ENCODE data around the gene SCUBE3.

SCUBE3 gene

GRCh38 chr6:35283361-35283760 is 69.6 kb downstream of the SCUBE3 start:
- TF ChIP-seq, protein P1, sequence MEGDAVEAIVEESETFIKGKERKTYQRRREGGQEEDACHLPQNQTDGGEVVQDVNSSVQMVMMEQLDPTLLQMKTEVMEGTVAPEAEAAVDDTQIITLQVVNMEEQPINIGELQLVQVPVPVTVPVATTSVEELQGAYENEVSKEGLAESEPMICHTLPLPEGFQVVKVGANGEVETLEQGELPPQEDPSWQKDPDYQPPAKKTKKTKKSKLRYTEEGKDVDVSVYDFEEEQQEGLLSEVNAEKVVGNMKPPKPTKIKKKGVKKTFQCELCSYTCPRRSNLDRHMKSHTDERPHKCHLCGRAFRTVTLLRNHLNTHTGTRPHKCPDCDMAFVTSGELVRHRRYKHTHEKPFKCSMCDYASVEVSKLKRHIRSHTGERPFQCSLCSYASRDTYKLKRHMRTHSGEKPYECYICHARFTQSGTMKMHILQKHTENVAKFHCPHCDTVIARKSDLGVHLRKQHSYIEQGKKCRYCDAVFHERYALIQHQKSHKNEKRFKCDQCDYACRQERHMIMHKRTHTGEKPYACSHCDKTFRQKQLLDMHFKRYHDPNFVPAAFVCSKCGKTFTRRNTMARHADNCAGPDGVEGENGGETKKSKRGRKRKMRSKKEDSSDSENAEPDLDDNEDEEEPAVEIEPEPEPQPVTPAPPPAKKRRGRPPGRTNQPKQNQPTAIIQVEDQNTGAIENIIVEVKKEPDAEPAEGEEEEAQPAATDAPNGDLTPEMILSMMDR (IDR thresholded peaks at IDR 0.05; ENCODE audit: low read depth, low read length): no peak
- no peak for DNase-seq (ENCODE audit: low read depth in 2 of 2)
- no peak overlapping the region for H3K4me3 ChIP-seq (replicated peaks in 1 of 2; ENCODE audit: low read depth in 2 of 2, low read length in 2 of 2)

DNA sequence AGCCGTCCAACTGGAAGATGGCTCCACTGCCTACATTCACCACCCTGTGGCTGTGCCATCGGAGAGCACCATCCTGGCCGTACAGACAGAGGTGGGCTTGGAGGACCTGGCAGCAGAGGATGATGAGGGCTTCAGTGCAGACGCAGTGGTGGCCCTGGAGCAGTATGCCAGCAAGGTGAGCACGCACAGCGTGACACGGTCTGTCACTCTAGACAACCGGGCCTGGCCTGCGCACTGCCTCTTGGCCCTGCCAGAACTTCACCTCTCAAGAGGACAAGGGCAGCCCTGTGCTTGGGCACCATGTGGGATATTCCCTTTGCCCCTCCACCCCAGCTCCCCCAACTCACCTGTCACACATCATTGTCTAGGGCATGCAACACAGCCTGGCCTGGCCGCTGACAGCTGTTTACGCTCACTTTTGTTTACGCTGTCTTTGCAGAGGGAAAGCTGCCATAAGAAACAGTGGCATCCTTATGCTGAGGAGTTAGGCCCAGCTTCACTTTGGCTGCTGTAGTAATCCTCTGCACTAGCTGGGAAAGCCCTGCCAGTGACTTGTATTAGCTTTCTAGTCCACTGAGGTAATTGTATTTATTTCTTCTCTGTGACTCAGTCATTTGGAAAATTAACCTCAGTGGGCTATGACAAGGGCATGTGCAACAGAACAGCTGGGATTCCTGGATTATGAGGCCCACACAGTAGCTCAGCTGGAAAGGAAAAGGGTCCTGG is 74.1 kb downstream of the SCUBE3 start:
- TF ChIP-seq, protein P1 (IDR thresholded peaks at IDR 0.05; ENCODE audit: low read depth, low read length): no peak
- no peak for DNase-seq (ENCODE audit: low read depth in 2 of 2)
- no peak overlapping the region for H3K4me3 ChIP-seq (replicated peaks in 1 of 2; ENCODE audit: low read depth in 2 of 2, low read length in 2 of 2)

DNA sequence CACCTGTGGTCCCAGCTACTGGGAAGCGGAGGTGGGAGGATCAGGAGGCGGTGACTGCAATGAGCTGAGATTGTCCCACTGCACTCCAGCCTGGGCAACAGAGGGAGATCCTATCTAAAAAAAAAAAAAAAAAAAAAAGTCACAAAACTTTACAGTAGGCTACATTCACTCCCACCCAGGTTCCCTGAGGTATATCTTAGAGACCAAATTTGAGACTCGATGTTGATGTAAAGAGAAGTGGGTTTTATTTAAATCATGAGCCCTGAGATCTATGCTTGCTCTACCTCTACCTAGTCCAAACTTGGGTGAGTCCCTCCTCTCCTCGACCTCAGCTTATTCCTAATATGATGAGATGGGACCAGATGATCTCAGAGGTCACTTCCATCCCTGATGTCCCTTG is 75.1 kb downstream of the SCUBE3 start:
- TF ChIP-seq, protein P1 (IDR thresholded peaks at IDR 0.05; ENCODE audit: low read depth, low read length): no peak
- no peak for DNase-seq (ENCODE audit: low read depth in 2 of 2)
- H3K4me3 ChIP-seq (replicated peaks in 1 of 2; ENCODE audit: low read depth in 2 of 2, low read length in 2 of 2): no peak overlapping the region

DNA sequence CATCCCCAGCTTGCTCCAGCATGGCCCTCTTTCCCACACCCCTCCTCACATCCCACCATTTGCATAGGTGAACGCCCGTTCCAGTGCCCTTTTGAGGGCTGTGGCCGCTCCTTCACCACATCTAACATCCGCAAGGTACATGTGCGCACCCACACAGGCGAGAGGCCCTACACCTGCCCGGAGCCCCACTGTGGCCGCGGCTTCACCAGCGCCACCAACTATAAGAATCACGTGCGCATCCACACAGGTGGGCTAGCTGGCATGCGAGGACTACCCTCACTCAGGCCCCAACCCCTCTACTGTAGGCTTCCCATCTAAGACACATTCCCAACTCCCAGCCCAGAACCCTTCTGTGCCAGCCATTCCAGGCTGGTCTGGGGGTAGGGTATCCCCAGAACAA is 77.7 kb downstream of the SCUBE3 start:
- DNase-seq (ENCODE audit: low read depth in 2 of 2): no peak
- TF ChIP-seq, protein P1 (IDR thresholded peaks at IDR 0.05; ENCODE audit: low read depth, low read length): no peak
- H3K4me3 ChIP-seq (replicated peaks in 1 of 2; ENCODE audit: low read depth in 2 of 2, low read length in 2 of 2): no peak overlapping the region

- DNase-seq (ENCODE audit: low read depth in 2 of 2): no peak
- TF ChIP-seq, protein P1 (IDR thresholded peaks at IDR 0.05; ENCODE audit: low read depth, low read length): no peak
- H3K4me3 ChIP-seq (replicated peaks in 1 of 2; ENCODE audit: low read depth in 2 of 2, low read length in 2 of 2): no peak overlapping the region
Observed at GRCh38 chr6:35292494-35292893, 78.7 kb downstream of the SCUBE3 start.

- TF ChIP-seq, protein P1 (IDR thresholded peaks at IDR 0.05; ENCODE audit: low read depth, low read length): no peak
- DNase-seq (ENCODE audit: low read depth in 2 of 2): no peak
- H3K4me3 ChIP-seq (replicated peaks in 1 of 2; ENCODE audit: low read depth in 2 of 2, low read length in 2 of 2): no peak overlapping the region
Observed at GRCh38 chr6:35293681-35294080, 79.9 kb downstream of the SCUBE3 start.
